HG03139 (cell line): ENCODE data around the gene C16orf78.

ENCODE experiments used
- ATAC-seq: cut with Tn5 transposase; IDR thresholded peaks from one replicate; pipeline ENCODE4 v1.9.1; 2021; ENCODE audit not compliant: unreplicated experiment

C16orf78 gene

GRCh38 chr16:49373504-49373903 lies at the start of gene C16orf78:
Gene C16orf78, plus strand, starts transcription at chr16:49373804. Its CDS starts 136 bp downstream, at chr16:49373940.
- ATAC-seq, result no peak

GRCh38 chr16:49324703-49325102 lies 48.9 kb upstream of the C16orf78 start:
- no peak for ATAC-seq

- no peak for ATAC-seq
Observed at GRCh38 chr16:49327466-49327865, 46.1 kb upstream of the C16orf78 start.

DNA sequence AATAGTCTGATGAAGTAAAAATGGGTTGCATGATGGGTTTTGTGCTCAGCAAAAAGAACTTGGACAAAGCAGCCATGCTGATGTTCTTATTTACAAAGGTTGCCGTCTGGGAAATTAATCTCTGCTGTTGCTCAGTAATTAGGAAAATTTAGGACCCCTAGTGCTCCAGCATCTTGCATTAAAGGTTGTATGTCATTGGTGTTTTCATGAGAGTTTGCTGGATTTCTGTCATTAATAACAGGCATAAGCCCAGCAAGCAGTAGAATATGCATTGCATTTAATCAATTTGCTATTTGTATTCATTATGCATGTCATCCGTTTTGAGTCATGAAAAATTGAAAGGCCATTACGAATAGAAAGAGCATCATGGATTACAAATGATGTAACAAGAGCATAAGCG lies 45.3 kb upstream of the C16orf78 start:
- no peak for ATAC-seq

DNA sequence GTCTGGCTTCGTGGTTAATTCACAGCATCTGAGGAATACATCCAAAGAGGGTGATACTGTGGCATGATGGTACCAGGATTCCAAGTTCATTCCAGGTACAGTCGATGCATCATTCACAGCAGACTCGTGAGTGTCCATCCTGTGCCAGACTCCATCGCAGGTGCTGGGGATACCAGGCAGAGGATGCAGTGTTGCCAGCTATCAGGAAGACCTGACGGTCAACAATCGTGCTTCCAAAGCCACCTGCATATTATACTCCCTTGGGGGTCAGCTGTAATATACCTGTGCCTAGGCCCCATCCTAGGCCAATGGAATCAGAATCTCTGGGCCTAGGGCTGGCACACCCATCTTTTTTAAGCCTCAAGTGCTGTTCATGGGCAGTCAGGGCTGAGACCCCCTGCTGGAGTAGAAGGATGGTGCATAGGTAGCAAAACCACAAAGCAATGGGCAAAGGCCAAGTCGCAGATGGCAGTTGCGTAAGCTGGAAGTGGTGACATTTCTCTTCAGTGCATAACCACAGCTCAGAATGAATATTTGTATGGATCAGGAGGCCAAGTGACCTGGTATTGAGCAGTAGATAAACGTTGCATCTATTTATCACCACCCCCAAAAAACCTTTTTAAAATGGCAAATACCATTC lies 42.9 kb upstream of the C16orf78 start:
- ATAC-seq, result no peak

DNA sequence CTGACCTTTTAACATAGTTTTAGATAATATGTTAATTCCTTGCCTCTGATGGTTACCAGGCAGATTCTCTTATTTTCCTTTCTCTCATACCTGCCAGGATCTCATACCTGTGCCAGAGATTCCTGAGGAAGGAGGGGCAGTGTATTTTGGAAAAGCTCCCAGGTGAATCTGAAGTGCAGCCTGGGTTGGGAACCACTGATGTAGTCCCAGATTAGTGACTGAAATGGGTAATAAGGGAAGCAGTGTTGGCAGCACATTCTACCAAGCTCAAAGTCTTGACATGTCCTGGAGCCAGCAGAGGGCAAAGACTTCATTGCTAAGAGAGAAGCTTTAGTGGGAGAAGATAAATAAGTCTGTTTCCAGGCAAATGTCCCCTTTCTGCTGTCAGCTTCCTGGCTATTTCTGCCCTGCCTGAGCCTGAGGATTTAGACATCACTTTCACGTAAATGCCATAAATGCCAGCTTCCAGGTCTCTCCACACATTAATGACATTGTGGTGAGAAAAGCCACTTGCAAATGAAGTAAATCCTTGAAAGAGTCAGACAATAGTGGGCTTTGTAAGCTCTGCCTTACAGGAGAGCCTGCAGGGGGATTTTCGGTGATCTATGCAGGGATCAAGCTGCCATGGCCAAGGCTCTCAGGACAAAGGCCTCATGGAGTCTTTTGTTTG lies 40.9 kb upstream of the C16orf78 start:
- ATAC-seq, result no peak

DNA sequence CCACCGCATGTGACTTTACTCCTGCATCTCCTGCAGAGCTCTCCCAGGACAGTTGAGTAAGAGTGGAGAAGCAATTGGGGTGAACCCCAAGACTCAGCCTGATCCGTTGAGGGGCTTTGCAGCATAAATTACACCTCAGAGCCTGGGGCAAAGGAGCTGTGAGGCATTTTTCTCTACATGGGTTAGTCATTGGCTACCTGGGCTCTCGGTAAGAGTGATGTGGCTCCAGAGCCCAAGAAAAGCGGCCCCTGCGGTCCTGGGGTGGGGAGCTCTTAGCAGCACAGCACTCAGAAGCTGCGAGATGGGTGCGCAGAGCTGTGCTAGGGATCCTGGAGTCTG lies 40.4 kb upstream of the C16orf78 start:
- no peak for ATAC-seq

DNA sequence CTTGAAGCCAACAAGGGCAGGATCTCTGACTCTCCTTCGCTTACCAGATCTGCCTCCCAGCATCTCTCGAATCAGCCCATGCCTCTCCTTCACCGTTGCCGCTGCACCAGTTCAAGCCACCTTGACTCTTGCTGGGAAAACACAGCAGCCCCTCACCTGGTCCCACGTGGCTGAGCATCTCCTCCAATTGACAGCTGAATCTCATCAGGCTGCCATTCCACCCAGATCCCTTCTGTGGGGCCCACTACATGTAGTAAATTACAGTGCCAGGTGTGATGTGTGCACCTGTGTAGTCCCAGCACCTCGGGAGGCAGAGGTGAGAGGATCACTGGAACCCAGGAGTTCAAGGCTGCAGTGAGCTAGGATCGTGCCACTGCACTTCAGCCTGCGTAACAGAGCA lies 37.8 kb upstream of the C16orf78 start:
- no peak for ATAC-seq

- no peak for ATAC-seq
Observed at GRCh38 chr16:49336581-49336980, 37.0 kb upstream of the C16orf78 start.

- ATAC-seq, result no peak
Observed at GRCh38 chr16:49337814-49338350, 35.7 kb upstream of the C16orf78 start.

DNA sequence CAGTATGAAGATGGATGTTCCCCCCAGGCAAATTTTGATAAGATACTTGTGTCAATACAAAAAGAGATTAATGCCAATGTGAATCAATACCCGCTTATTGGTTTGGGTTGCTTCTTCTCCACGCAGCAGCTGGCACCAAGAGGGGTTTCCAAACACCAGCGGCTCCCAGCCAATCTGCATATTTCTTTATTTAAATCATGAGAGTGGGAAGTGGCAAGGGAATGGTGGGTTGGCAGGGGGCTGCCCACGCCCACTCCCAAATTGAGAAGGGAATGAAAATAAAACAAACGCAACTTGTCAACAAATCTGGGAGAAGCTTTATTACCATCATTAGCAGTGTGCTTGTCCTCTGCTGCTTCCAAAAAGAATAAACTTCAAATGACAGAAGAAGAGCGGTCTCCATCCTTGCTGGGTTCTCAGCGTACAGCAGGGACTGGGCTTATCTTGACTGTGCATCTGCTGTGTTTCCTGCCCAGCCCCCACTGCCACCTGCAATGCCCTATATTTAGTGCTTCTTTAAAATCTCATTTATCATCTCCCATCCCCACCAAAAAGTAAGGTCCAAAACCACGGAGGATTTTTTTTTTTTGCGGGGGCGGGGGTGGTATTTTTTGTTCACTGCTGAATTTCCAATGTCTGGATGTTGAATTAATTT lies 34.9 kb upstream of the C16orf78 start:
- no peak for ATAC-seq

DNA sequence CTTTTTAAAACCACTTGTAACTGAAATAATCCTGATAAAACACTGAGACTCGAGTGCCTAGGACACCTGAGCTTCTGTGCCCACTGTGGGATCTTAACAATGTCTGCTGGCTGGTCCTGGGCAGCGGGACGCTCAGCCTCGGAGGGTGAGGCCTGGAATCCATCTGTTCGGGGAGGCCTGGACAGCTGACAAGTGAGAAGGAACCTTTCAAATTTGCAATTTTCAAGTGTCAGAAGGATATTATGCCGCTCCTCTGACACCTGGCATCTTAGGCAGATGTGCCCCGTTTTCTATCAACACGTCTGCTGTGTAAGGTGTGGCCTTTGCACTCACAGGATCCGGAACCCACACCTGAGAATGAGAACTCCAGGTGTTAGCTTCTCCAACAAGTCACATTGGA lies 33.1 kb upstream of the C16orf78 start:
- ATAC-seq, result no peak

DNA sequence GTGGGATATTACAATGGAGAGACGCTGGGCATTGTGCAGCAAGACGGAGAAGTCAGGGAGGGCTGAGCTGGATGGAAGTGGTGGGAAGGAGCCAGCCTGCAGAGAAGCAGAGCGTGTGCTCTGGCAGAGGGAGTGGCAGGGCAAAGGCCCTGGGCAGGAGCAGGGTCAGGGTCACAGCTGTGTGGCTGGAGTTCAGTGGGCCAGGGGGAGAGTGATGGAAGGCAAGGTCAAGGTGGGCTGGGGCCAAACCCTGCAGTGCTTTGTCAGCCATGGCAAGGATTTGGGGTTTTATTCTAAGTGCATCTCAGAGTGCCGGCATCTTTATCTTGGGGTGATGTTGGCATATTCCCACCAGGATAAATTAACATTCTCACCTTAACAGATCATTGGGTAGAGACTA lies 31.9 kb upstream of the C16orf78 start:
- no peak for ATAC-seq

DNA sequence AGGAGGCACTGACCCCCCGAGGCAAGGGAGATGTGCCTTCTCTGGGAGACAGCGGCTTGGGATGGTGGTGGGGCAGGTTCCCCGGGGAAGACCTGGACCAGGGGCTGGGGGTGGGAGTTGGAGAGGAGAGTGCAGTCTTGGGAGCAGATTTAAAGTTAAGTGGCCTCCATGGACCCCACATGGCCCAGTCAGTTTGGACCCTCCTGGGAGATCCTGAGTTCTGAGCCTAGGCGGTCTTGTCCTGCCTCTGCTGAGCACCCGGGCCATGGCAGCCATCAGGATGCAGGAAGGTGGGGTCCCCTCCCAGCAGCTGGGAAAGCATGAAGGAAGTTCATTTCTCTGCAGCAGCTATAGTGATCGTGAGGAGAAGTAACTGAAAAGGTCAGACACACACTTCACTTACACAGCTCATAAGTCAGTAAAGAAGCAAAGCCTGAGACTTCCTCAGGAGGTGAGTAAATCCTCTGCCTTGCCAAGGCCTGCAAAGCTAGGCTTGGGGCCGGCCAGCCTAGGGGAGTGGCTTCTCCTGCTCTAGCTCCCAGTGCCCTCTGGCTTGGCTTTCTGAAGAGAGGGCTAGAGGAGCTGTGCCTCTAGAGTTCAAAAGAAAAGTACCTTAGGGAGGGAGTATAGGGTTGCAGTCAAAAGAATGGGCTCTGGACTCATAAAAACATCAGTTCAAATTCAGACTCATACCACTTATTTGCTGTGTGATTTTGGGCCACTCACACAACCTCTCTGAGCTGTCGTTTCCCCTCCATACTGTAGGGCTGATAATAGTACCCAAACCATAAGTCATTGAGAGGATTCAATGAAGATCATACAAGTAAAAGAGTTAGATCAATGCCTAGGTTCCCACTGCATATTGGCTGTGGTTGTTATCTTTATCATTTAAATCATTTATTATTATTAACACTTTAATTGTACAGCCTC lies 31.0 kb upstream of the C16orf78 start:
- ATAC-seq, result no peak

GRCh38 chr16:49343291-49343690 lies 30.3 kb upstream of the C16orf78 start:
- ATAC-seq, result no peak

GRCh38 chr16:49344401-49344800 lies 29.2 kb upstream of the C16orf78 start:
- ATAC-seq, result no peak

DNA sequence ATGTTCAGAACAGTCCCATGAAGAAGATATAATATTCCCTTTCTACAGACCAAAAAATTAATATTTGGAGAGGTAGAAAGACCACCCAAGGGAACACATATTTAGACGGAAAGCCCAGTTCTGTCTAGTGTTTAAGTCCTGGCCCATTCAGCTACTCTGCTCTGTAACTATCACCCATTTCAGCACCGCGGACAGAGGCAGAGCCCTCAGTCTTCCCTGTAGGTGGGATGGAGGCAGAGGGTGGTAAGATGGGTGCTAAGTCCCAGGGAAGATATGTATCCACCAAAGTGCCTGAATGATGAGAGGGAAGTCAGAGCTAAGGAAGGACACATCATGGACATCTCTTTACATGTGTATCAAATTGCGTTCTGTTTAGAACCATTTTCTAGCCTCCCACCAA lies 27.8 kb upstream of the C16orf78 start:
- ATAC-seq, result no peak

DNA sequence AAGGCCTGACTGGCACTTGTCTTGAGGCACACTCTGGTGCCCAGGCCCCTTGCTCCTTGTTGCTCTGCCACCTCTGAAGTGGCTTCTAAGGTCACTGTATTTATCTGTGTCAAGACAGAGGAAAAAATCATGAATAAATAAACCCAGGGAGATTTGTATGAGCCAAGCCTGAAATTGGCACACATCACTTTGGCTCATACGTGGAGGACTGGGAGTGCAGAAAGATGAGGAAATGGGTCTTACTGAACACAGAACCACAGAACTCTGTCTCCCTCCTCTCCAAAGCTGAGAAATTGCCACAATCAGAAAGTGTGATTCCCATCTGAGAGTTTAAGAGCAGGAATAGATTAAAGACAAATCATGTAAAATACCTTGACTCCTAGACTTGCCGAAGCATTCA lies 27.1 kb upstream of the C16orf78 start:
- no peak for ATAC-seq

GRCh38 chr16:49347476-49347875 lies 26.1 kb upstream of the C16orf78 start:
- ATAC-seq, result no peak

DNA sequence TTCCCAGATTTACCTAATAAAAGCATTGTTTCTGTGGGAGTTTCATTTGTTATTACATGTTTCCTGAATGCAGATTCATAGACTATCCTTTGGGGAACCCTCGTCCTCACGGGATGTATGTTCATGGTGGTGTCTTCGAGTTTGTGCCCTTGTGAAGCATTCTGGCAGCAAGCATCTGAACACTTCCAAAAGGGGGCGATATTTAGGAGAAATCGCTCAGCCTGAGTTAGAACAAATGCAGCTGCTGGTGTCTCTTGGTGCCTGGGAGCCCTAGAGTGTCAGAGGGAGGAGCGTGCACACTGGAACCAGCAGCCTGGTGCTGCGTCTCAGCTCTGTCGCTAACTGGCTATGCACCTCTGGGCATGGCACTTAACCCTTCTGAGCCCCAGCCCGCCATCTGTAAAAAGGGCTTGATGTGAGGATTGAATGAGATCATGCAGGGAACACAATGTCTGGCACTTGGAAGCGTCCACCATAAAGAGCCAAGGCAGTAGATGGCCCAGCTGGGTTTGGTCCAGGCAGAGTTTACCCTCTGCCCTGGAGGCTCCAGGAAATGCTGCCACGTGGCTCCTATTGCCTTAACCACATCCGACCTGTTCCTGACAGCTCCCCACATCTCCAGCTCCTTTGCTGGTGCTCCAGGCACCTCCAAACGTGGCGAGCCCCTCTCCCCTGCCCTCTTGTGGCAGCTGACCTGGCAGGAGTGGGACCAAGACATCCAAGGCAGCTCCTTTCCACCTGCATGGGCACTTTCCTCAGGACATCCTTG lies 25.0 kb upstream of the C16orf78 start:
- ATAC-seq, result no peak
